ENCODE measurements around the gene FARP2.
"Not testable (repeated sequence)": the region's sequence is repeated elsewhere in the genome, so short reads cannot be mapped to it uniquely, and the experiment has no call there.

The FARP2 gene

DNA sequence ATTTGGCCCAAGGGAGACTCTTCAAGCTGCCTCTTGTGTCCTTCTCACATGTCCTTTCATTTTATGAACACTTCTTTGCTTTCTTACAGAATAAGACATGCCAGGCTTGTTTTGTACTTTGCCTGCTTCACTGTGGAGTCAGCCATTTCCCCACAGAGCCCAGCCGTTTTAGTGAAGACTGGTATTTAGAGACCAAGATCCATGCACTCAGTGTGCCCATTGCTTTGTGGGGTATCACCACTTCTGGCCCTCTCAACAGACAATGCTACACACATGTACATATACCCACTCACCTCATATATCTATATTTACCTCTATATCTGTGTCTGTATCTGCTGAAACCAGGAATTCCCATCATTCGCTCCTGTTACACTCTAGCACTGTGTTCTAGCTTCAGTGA is 74.1 kb downstream of the FARP2 start:
- H3K4me3 ChIP-seq (ENCODE audit: insufficient read length, low read depth), result no peak overlapping the region
- H3K27me3 ChIP-seq (ENCODE audit: insufficient read depth, insufficient read length), result no peaks in the 10 kb centered on the region
- TF ChIP-seq ZNF274 (IDR thresholded peaks at IDR 0.05; ENCODE audit: low read depth, low read length), result no peak
- TF ChIP-seq YY1 (IDR thresholded peaks at IDR 0.05; ENCODE audit: insufficient read depth, insufficient read length), result no peak
- no peak for TF ChIP-seq SUZ12 (IDR thresholded peaks at IDR 0.05; ENCODE audit: extremely low read depth, insufficient read depth, insufficient read length)
- H3K9ac ChIP-seq (ENCODE audit: insufficient read length, low read depth), result no peak overlapping the region
- H3K9me3 ChIP-seq (ENCODE audit: insufficient read depth, low read length), result no peaks in the 10 kb centered on the region
- no peak for DNase-seq (ENCODE audit: low read depth, low spot score)
- H3K4me1 ChIP-seq (ENCODE audit: insufficient read depth, insufficient read length), result no peaks in the 10 kb centered on the region
- H3K36me3 ChIP-seq (ENCODE audit: insufficient read depth, insufficient read length, low read length), result peaks cover 59% of the 10 kb centered on the region

DNA sequence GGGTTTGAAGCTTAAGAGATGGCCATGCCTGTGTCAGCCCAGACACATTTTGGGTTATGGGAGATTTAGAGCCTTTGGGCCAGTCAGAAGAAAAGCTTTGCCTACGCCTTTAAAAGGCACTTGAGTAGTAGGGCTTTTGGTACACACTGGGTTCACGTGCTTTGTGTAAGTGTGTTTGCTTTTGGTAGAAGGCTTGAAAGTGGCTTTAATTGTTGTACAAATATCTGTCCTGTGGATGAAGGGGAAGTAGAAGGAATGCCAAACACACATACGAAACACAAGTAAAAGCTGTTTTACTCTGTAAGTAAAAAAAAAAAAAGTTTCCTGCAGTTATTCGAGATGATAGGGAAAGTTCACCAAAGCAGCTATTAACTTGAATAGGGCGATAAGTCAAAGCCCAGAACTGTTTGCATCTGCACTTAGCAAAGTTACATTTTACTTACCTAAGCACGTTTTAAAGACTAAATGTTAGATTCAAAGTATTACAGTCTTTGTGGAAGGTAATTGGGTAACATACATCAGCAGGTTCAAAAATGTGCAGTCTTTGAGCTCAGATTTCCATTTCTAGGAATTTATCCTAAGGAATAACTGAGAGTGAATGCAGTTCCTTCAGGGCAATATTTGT is 76.9 kb downstream of the FARP2 start:
- no peak for TF ChIP-seq SUZ12 (IDR thresholded peaks at IDR 0.05; ENCODE audit: extremely low read depth, insufficient read depth, insufficient read length)
- no peak for TF ChIP-seq ZNF274 (IDR thresholded peaks at IDR 0.05; ENCODE audit: low read depth, low read length)
- no peak for TF ChIP-seq YY1 (IDR thresholded peaks at IDR 0.05; ENCODE audit: insufficient read depth, insufficient read length)
- Histone ChIP-seq H3K4me1 (ENCODE audit: insufficient read depth, insufficient read length) (no peaks in the 10 kb centered on the region), H3K36me3 (ENCODE audit: insufficient read depth, insufficient read length, low read length) (peaks cover 71% of the 10 kb centered on the region), H3K9ac (ENCODE audit: insufficient read length, low read depth) (no peak overlapping the region), H3K9me3 (ENCODE audit: insufficient read depth, low read length) (no peaks in the 10 kb centered on the region), H3K27me3 (ENCODE audit: insufficient read depth, insufficient read length) (no peaks in the 10 kb centered on the region), H3K4me3 (ENCODE audit: insufficient read length, low read depth) (no peak overlapping the region)
- no peak for DNase-seq (ENCODE audit: low read depth, low spot score)

DNA sequence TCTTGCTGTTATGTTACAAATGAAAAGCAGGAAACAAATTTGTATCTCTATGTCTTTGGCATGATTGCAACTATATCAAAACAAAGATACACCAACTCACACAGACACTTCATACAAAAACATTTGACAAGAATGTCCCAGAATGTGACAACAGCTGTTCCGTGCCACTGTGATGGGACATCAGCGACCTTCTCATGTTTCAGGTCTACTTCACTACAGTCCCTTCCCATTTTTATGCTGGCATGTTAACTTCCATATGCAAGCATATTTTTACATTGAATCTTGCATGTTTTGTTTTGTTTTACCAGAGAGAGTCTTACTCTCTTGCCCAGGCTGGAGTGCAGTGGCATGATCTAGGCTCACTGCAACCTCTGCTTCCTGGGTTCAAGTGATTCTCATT is 81.1 kb downstream of the FARP2 start:
- no peak overlapping the region for H3K9ac ChIP-seq (ENCODE audit: insufficient read length, low read depth)
- TF ChIP-seq ZNF274 (IDR thresholded peaks at IDR 0.05; ENCODE audit: low read depth, low read length) (no peak), SUZ12 (IDR thresholded peaks at IDR 0.05; ENCODE audit: extremely low read depth, insufficient read depth, insufficient read length) (no peak), YY1 (IDR thresholded peaks at IDR 0.05; ENCODE audit: insufficient read depth, insufficient read length) (no peak)
- no peaks in the 10 kb centered on the region for H3K9me3 ChIP-seq (ENCODE audit: insufficient read depth, low read length)
- peaks cover 70% of the 10 kb centered on the region for H3K36me3 ChIP-seq (ENCODE audit: insufficient read depth, insufficient read length, low read length)
- H3K4me1 ChIP-seq (ENCODE audit: insufficient read depth, insufficient read length), result no peaks in the 10 kb centered on the region
- no peak for DNase-seq (ENCODE audit: low read depth, low spot score)
- H3K4me3 ChIP-seq (ENCODE audit: insufficient read length, low read depth), result no peak overlapping the region
- no peaks in the 10 kb centered on the region for H3K27me3 ChIP-seq (ENCODE audit: insufficient read depth, insufficient read length)

DNA sequence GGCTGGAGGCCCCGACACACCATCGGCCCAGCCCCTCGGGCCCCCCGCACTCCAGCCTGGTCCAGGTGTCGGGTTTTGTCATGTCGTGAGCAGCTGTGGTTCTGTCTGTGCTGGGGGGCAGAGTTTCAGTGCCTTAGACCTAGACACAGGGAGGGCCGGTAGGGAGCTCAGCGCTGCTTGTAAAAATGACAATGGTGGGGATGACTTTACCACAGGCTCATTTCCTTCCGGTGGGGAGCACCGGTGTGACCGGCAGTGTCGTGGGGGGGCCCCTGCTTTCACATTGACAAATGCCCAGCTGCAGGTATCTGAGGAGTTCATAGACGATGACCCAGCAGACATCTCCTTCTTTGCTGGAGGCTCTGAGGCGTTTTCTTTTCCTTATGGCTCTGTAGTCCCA is 85.4 kb downstream of the FARP2 start:
- Histone ChIP-seq H3K9me3 (ENCODE audit: insufficient read depth, low read length) (no peaks in the 10 kb centered on the region), H3K9ac (ENCODE audit: insufficient read length, low read depth) (no peak overlapping the region), H3K4me1 (ENCODE audit: insufficient read depth, insufficient read length) (no peaks in the 10 kb centered on the region), H3K36me3 (ENCODE audit: insufficient read depth, insufficient read length, low read length) (peaks cover 68% of the 10 kb centered on the region), H3K4me3 (ENCODE audit: insufficient read length, low read depth) (no peak overlapping the region), H3K27me3 (ENCODE audit: insufficient read depth, insufficient read length) (no peaks in the 10 kb centered on the region)
- no peak for DNase-seq (ENCODE audit: low read depth, low spot score)
- TF ChIP-seq SUZ12 (IDR thresholded peaks at IDR 0.05; ENCODE audit: extremely low read depth, insufficient read depth, insufficient read length) (no peak), YY1 (IDR thresholded peaks at IDR 0.05; ENCODE audit: insufficient read depth, insufficient read length) (no peak), ZNF274 (IDR thresholded peaks at IDR 0.05; ENCODE audit: low read depth, low read length) (no peak)

DNA sequence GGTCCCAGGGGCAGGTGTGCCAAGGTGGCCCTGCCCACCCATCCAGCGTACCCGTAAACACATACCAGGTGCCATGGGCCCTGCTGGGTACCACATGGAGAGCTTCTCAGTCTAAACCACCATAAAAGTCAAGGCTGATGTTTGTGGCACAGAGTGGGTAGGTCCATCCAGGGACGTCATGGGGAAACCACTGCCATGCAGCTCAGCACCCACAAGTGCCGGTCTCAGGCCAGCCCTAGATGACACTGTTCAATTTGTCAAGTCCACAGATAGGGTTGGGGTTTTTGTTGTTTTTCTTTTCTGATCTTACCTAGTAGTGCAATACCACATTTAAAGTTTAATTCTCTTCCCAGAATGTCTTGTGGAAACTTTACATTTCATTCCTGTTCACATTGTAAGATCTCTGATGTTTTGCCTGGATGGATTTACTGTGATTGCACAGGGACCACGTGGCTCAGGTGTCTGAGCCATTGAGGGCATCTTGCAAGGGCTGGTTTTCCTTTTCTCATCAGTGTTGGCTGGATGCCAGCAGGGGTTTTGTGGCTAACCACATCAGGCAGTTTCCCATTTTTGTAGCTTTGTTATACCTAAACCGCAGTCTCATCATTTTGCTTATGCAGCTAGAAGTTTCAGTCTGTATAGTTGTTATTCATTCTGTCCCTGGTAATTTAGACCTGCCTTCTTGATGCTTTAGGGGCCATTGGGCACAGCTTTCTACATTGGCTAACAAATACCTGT is 87.6 kb downstream of the FARP2 start:
- Histone ChIP-seq H3K27me3 (ENCODE audit: insufficient read depth, insufficient read length) (no peaks in the 10 kb centered on the region), H3K9me3 (ENCODE audit: insufficient read depth, low read length) (no peaks in the 10 kb centered on the region), H3K4me1 (ENCODE audit: insufficient read depth, insufficient read length) (peaks cover 5% of the 10 kb centered on the region), H3K9ac (ENCODE audit: insufficient read length, low read depth) (no peak overlapping the region), H3K4me3 (ENCODE audit: insufficient read length, low read depth) (no peak overlapping the region), H3K36me3 (ENCODE audit: insufficient read depth, insufficient read length, low read length) (peaks cover 65% of the 10 kb centered on the region)
- no peak for DNase-seq (ENCODE audit: low read depth, low spot score)
- TF ChIP-seq YY1 (IDR thresholded peaks at IDR 0.05; ENCODE audit: insufficient read depth, insufficient read length) (no peak), ZNF274 (IDR thresholded peaks at IDR 0.05; ENCODE audit: low read depth, low read length) (no peak), SUZ12 (IDR thresholded peaks at IDR 0.05; ENCODE audit: extremely low read depth, insufficient read depth, insufficient read length) (no peak)

DNA sequence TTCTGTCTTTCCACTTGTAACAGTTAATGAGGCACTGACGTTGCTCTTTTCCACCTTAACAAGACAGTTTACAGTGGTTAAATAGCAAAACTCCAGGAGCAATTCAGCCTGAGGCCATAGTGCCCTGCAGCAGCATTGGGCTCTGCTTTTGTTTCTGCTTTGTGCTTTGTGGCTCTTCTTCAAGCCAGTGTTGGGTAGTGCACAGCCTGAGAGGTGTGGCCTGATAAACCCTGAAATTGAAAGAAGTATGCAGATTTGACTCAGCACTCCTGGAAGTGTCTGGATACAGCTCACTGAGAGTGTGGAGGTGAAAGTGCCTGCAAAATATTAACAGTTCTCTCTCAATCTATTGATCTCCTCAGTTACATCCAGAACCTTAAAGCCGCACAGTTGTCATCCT is 89.3 kb downstream of the FARP2 start:
- Histone ChIP-seq H3K9me3 (ENCODE audit: insufficient read depth, low read length) (no peaks in the 10 kb centered on the region), H3K27me3 (ENCODE audit: insufficient read depth, insufficient read length) (no peaks in the 10 kb centered on the region), H3K4me1 (ENCODE audit: insufficient read depth, insufficient read length) (peaks cover 5% of the 10 kb centered on the region), H3K36me3 (ENCODE audit: insufficient read depth, insufficient read length, low read length) (peaks cover 57% of the 10 kb centered on the region), H3K4me3 (ENCODE audit: insufficient read length, low read depth) (no peak overlapping the region), H3K9ac (ENCODE audit: insufficient read length, low read depth) (no peak overlapping the region)
- DNase-seq (ENCODE audit: low read depth, low spot score), result no peak
- TF ChIP-seq ZNF274 (IDR thresholded peaks at IDR 0.05; ENCODE audit: low read depth, low read length) (no peak), YY1 (IDR thresholded peaks at IDR 0.05; ENCODE audit: insufficient read depth, insufficient read length) (no peak), SUZ12 (IDR thresholded peaks at IDR 0.05; ENCODE audit: extremely low read depth, insufficient read depth, insufficient read length) (no peak)

DNA sequence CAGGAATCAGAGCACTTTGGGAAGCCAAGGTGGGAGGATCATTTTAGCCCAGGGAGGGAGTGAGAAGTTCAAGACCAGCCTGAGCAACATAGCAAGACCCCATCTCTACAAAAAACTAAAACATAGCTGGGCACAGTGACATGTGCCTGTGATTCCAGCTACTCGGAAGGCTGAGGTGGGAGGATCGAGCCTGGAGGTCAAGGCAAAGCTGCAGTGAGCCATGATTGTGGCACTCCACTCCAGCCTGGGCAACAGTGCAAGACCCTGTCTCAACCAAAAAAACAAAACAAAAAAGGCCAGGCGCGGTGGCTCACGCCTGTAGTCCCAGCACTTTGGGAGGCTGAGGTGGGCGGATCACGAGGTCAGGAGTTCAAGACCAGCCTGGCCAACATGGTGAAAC is 94.0 kb downstream of the FARP2 start:
- peaks cover 17% of the 10 kb centered on the region for H3K36me3 ChIP-seq (ENCODE audit: insufficient read depth, insufficient read length, low read length)
- not testable (repeated sequence) for H3K4me3 ChIP-seq (ENCODE audit: insufficient read length, low read depth); DNase-seq (ENCODE audit: low read depth, low spot score); H3K27me3 ChIP-seq (ENCODE audit: insufficient read depth, insufficient read length); H3K9ac ChIP-seq (ENCODE audit: insufficient read length, low read depth); H3K9me3 ChIP-seq (ENCODE audit: insufficient read depth, low read length); H3K4me1 ChIP-seq (ENCODE audit: insufficient read depth, insufficient read length)

Measured in NT2/D1 (cell line).